ENCODE results near the gene CNP. TPM values are rescaled to one million over a fixed set of nuclear protein-coding genes. Genes with fewer than 3 reads are reported as not detected.
A peak's percentile ranks its signal among the peaks of the same experiment; 100 is the strongest.
"Not testable (repeated sequence)": the region's sequence is repeated elsewhere in the genome, so short reads cannot be mapped to it uniquely, and the experiment has no call there.

The CNP gene
- total and polyA plus RNA-seq, 12 donors = 17.2 to 42.7 (median 25.3) TPM

- H3K27ac ChIP-seq = peak overlapping the region; percentile 85 to 97 (median 94)
- peaks cover 0 to 19% (median 9%) of the 10 kb centered on the region in 9 donors for H3K36me3 ChIP-seq
- no peak for TF ChIP-seq CTCF (IDR thresholded peaks at IDR 0.05)
- peak overlapping the region; percentile 71 to 98 (median 88) for H3K4me3 ChIP-seq
- WGBS, 2 donors = 2 to 10% methylated on average over 11 of the region's 11 CpGs
- peaks cover 4 to 72% (median 56%) of the 10 kb centered on the region in 9 donors for H3K4me1 ChIP-seq
- H3K27me3 ChIP-seq = no peaks in the 10 kb centered on the region
- H3K9me3 ChIP-seq = no peaks in the 10 kb centered on the region
- intact Hi-C loops (cut with DNase I) = loop anchor here in 5 of 10 donors (5.0 kb wide), 2 partner anchors 46 to 51 kb away; partner anchors contain the start of gene CNP (in 4 of the 5)
- ATAC-seq (no peak), DNase-seq (no peak)
Measured at GRCh38 chr17:42017866-42018200, 51.2 kb downstream of the CNP start.

DNA sequence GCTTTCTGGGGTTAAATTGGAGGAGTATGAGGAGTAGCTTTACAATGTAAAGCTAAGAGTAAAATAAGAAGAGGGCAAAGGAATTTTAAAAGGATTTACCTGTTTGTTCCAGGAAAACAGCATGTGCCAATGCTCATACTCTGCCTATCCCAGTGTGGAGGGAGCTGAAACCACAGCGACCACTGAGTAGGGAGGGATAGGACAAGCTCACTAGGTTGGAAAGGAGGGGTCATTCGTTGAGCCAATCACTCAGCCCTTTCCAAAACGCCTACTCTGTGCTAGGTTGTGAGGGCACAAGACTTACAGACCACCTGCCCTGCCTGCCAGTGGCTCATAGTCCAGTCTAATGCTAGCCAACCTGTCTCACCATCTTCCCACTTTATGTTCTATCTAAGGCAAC, 51.7 kb downstream of the CNP start:
- intact Hi-C loops (cut with DNase I) = loop anchor here in 5 of 10 donors (5.0 kb wide), 2 partner anchors 46 to 51 kb away; partner anchors contain the start of gene CNP (in 4 of the 5)
- peaks cover 4 to 66% (median 51%) of the 10 kb centered on the region in 9 donors for H3K4me1 ChIP-seq
- ATAC-seq (no peak), DNase-seq (no peak)
- peaks cover 0 to 24% (median 14%) of the 10 kb centered on the region in 9 donors for H3K36me3 ChIP-seq
- H3K27ac ChIP-seq = peak overlapping the region in 9 of 10 donors; percentile 86 to 97 (median 94)
- WGBS, 2 donors = 28 to 30% methylated on average over 3 of the region's 3 CpGs
- no peaks in the 10 kb centered on the region for H3K27me3 ChIP-seq
- no peaks in the 10 kb centered on the region for H3K9me3 ChIP-seq
- peak overlapping the region in 8 of 10 donors; percentile 71 to 98 (median 86) for H3K4me3 ChIP-seq
- TF ChIP-seq CTCF (IDR thresholded peaks at IDR 0.05) = no peak

DNA sequence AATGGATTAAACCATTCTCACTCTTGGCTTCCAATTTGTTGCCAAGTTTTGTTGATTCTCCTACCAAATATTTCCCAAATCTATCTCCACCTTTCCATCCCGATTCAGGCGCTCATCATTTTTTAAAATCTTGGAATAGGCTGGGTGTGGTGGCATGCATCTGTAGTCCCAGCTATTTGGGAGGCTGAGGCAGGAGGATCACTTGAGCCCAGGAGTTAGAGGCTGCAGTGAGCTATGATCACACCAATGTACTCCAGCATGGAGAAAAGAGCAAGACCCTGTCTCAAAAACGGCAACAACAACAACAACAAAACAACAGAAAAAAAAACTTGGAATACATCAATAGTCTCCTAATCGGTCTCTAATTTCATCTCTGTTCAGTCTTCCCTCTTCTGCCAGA, 52.4 kb downstream of the CNP start:
- Histone ChIP-seq H3K9me3 (no peaks in the 10 kb centered on the region), H3K4me1 (peaks cover 4 to 65% (median 47%) of the 10 kb centered on the region in 9 donors), H3K4me3 (no peak overlapping the region), H3K36me3 (peaks cover 0 to 31% (median 20%) of the 10 kb centered on the region in 9 donors), H3K27me3 (no peaks in the 10 kb centered on the region), H3K27ac (no peak overlapping the region)
- TF ChIP-seq CTCF (IDR thresholded peaks at IDR 0.05) = no peak
- DNase-seq (no peak), ATAC-seq (no peak)
- 93 to 96% methylated on average over 4 of the region's 4 CpGs for WGBS, 2 donors
- intact Hi-C loops (cut with DNase I) = loop anchor here in 5 of 10 donors (5.0 kb wide), 2 partner anchors 47 to 52 kb away; partner anchors contain the start of gene CNP (in 4 of the 5)

GRCh38 chr17:42019509-42020404, 53.2 kb downstream of the CNP start, which contains the start of gene NKIRAS2:
TSS of gene NKIRAS2 (plus strand) at chr17:42020090. CDS start at chr17:42021578, 1,488 bp downstream.
- Histone ChIP-seq H3K27ac (peak within 1 kb of the TSS; percentile 52 to 96 (median 90)), H3K4me3 (peak within 1 kb of the TSS; percentile 73 to 98 (median 92)), H3K9me3 (no peaks in the 10 kb centered on the region), H3K4me1 (peaks cover 7 to 65% (median 49%) of the 10 kb centered on the region in 9 donors), H3K27me3 (no peaks in the 10 kb centered on the region), H3K36me3 (peaks cover 0 to 37% (median 25%) of the 10 kb centered on the region in 9 donors)
- WGBS, 2 donors = 7 to 8% methylated on average over 48 of the region's 49 CpGs
- ATAC-seq (peak; percentile 76 to 84 (median 80)), DNase-seq (peak; percentile 94 to 95)
- intact Hi-C loops (cut with DNase I) = loop anchor here in 8 of 10 donors (5.0 to 10.0 kb wide), 5 partner anchors 47 to 165 kb away; partner anchors contain the start of genes CNP (in 5 of the 8), HCRT (in 1 of the 8) and KCNH4 (in 1 of the 8)
- peak; percentile 84 to 98 (median 96) for TF ChIP-seq CTCF (IDR thresholded peaks at IDR 0.05)

DNA sequence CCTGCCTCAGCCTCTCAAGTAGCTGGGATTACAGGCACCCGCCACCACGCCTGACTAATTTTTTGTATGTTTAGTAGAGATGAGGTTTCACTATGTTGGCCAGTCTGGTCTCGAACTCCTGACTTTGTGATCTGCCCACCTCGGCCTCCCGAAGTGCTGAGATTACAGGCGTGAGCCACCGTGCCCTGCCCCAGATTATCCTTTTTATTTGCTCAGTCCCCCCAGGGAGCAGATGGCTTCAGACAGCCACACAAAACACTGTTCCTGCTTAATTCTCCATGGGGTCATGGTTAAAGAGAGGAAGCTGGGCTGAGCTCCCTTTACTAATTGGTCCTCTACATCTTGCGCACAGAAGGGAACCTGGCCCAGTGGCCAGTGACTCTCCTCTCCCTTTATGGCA, 54.2 kb downstream of the CNP start:
- not testable (repeated sequence) for DNase-seq, H3K27me3 ChIP-seq, ATAC-seq, H3K9me3 ChIP-seq
- H3K4me1 ChIP-seq = peaks cover 12 to 65% (median 45%) of the 10 kb centered on the region in 9 donors
- H3K36me3 ChIP-seq = peaks cover 0 to 37% (median 25%) of the 10 kb centered on the region in 9 donors
- intact Hi-C loops (cut with DNase I) = loop anchor here in 3 of 10 donors (5.0 to 10.0 kb wide), 4 partner anchors 54 to 164 kb away; partner anchors contain the start of genes CNP (in 1 of the 3), HCRT (in 1 of the 3) and KCNH4 (in 1 of the 3)
- WGBS, 2 donors = 68 to 77% methylated on average over 8 of the region's 8 CpGs
- H3K4me3 ChIP-seq = peak overlapping the region; percentile 73 to 98 (median 92)
- peak overlapping the region in 6 of 10 donors; percentile 84 to 96 (median 91) for H3K27ac ChIP-seq

Measured in heart right ventricle (tissue), 16 donors.